Measurements from ENCODE around the gene INTS14. TPM values are rescaled to one million over a fixed set of nuclear protein-coding genes. Genes with fewer than 3 reads are reported as not detected.

Gene INTS14
- total RNA-seq, 1 experiment from 2014 or later = 55.1 TPM

DNA sequence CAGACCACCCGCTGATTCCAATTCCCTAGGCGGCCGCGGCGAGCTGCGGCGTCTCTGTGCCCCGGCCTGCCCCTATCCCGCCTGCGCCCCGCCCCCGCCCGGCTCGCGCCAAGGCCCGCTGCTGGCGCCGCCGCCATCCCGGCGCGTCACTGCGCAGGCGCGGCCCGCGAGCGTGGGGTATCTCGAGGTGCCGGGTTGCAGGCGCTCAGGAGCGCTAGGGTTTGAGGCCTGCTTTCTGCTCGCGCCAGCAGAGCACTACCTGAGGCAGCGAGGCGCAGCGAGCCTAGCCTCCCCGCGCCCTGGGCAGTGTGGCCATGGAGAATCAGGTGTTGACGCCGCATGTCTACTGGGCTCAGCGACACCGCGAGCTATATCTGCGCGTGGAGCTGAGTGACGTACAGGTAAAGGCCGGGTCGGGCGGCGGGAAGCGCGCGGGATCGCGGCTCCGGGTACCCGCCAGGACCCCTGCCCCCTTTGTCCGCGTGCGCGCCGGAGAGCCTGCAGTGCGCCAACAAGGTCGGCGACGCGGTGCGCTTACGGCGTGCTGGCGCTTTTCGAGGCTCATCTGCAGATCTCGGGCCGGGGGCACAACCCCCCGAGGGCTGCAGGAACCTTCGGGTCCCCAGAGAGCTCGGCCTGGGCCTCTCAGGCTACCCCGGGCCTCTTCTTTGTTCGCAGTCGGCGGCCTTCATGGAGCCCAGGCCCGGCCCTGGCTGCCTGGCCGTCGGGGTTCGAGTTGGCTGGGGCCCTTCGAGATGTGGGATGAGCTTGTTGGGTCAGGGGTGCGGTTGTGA is 80.4 kb downstream of the INTS14 start, which contains the start of gene HACD3:
Gene HACD3, plus strand, starts transcription at position 146 of the 794 bp plus-strand sequence. Its CDS starts 169 bp downstream, at position 315.
- DNase-seq (ENCODE audit: low spot score) = peak; percentile 90

DNA sequence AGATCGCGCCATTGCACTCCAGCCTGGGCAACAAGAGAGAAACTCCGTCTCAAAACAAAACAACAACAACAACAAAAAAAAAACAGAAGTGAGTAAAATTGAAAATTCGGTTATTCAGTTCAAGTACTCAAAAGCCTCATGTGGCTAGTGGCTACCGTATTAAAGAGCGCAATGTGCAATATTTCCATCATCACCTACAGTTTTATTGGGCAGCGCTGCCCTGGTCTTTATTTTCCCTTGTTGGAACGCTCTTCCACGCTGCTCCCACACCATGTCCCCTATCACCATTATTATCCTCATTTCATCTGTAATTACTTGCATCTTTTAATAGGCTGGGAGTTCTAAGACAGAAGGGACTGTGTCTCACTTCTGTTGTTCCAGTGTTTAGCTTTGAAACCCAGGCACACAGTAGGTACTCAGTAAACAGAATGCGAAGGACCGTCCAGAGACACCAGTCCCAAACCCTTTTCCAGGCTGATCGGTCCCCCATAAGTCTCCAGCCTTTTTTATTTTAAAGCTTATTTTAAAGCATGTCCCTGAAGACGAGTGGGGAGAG is 81.1 kb downstream of the INTS14 start:
- DNase-seq (ENCODE audit: low spot score) = no peak

Small RNA genes lying within 50 kb of the gene (small RNA-seq; reads per million reads assigned to genes)
- not detected for gene RNU6-19P

Other genes starting within 250 kb of the INTS14 start
- not detected in 2 replicates for gene IGDCC3, start 233.1 kb downstream of the INTS14 start, total RNA-seq (2014; rRNA removed; shearing (Covaris generic))
- not detected in 2 replicates for gene IGDCC4, start 188.2 kb downstream of the INTS14 start, total RNA-seq (2014; rRNA removed; shearing (Covaris generic))
- 28.0 and 34.3 TPM in 2 replicates for gene DPP8, start 93.4 kb downstream of the INTS14 start, total RNA-seq (2014; rRNA removed; shearing (Covaris generic))
- gene HACD3, start 80.7 kb downstream of the INTS14 start, total RNA-seq (2014; rRNA removed; shearing (Covaris generic)) = 77.9 and 82.4 TPM in 2 replicates
- 4.0 and 5.1 TPM in 2 replicates for gene SLC24A1, start 10.8 kb upstream of the INTS14 start, total RNA-seq (2014; rRNA removed; shearing (Covaris generic))
- 9.0 and 9.7 TPM in 2 replicates for gene DENND4A, start 181.2 kb upstream of the INTS14 start, total RNA-seq (2014; rRNA removed; shearing (Covaris generic))